Colon (tissue), 2 donors: Measurements from ENCODE around the gene ANAPC1.
"Not testable (repeated sequence)": the region's sequence is repeated elsewhere in the genome, so short reads cannot be mapped to it uniquely, and the experiment has no call there.

ENCODE experiments used
- FAIRE-seq: peaks from 2 replicates; lab custom pipeline; 2012; peaks lifted over from hg19 to GRCh38; lab: Jason Lieb, UNC
- donor health status: control.
- donor health status: control.

Gene ANAPC1

GRCh38 chr2:111782195-111782594 is 101.8 kb downstream of the ANAPC1 start:
- not testable (repeated sequence) for FAIRE-seq

- FAIRE-seq, result peak; percentile 78
Measured at GRCh38 chr2:111781443-111782094, 102.4 kb downstream of the ANAPC1 start.

GRCh38 chr2:111777155-111777554 is 106.8 kb downstream of the ANAPC1 start:
- not testable (repeated sequence) for FAIRE-seq

- FAIRE-seq, result not testable (repeated sequence)
Measured at GRCh38 chr2:111776296-111776695, 107.7 kb downstream of the ANAPC1 start.

GRCh38 chr2:111772180-111772579 is 111.8 kb downstream of the ANAPC1 start:
- FAIRE-seq, result not testable (repeated sequence)

- not testable (repeated sequence) for FAIRE-seq
Measured at GRCh38 chr2:111770916-111771658, 112.9 kb downstream of the ANAPC1 start.

- FAIRE-seq, result not testable (repeated sequence)
Measured at GRCh38 chr2:111768266-111769190, 115.5 kb downstream of the ANAPC1 start.

GRCh38 chr2:111767087-111767486 is 116.9 kb downstream of the ANAPC1 start:
- not testable (repeated sequence) for FAIRE-seq

GRCh38 chr2:111766295-111766694 is 117.7 kb downstream of the ANAPC1 start:
- FAIRE-seq, result not testable (repeated sequence)

- FAIRE-seq, result not testable (repeated sequence)
Measured at GRCh38 chr2:111764151-111764550, 119.8 kb downstream of the ANAPC1 start.

GRCh38 chr2:111760697-111761284 is 123.2 kb downstream of the ANAPC1 start:
- not testable (repeated sequence) for FAIRE-seq

- FAIRE-seq, result not testable (repeated sequence)
Measured at GRCh38 chr2:111752533-111752932, 131.5 kb downstream of the ANAPC1 start.

GRCh38 chr2:111750641-111751040 is 133.4 kb downstream of the ANAPC1 start:
- not testable (repeated sequence) for FAIRE-seq

GRCh38 chr2:111748429-111748828 is 135.6 kb downstream of the ANAPC1 start:
- FAIRE-seq, result not testable (repeated sequence)

- not testable (repeated sequence) for FAIRE-seq
Measured at GRCh38 chr2:111747410-111748115, 136.4 kb downstream of the ANAPC1 start.

GRCh38 chr2:111744751-111745150 is 139.2 kb downstream of the ANAPC1 start:
- FAIRE-seq, result not testable (repeated sequence)

- FAIRE-seq, result not testable (repeated sequence)
Measured at GRCh38 chr2:111741517-111741916, 142.5 kb downstream of the ANAPC1 start.

- FAIRE-seq, result not testable (repeated sequence)
Measured at GRCh38 chr2:111735838-111736721, 147.9 kb downstream of the ANAPC1 start.

GRCh38 chr2:111735420-111735819 is 148.6 kb downstream of the ANAPC1 start:
- not testable (repeated sequence) for FAIRE-seq

GRCh38 chr2:111729812-111730458 is 154.1 kb downstream of the ANAPC1 start:
- FAIRE-seq, result not testable (repeated sequence)
